HS-27A (cell line): Measurements from ENCODE around the gene PDIA6.

Experiments used
- DNase-seq: peaks from one replicate; pipeline ENCODE4 v3.0.0-alpha.2; 2012; ENCODE audit warnings: low read depth, missing footprints

Gene PDIA6

GRCh38 chr2:10764096-10764785 lies 48.3 kb downstream of the PDIA6 start:
- no peak for DNase-seq

- no peak for DNase-seq
Observed at GRCh38 chr2:10763461-10763800, 49.2 kb downstream of the PDIA6 start.

- DNase-seq: no peak
Observed at GRCh38 chr2:10762651-10763460, 49.7 kb downstream of the PDIA6 start.

- no peak for DNase-seq
Observed at GRCh38 chr2:10761591-10761990, 51.0 kb downstream of the PDIA6 start.

- no peak for DNase-seq
Observed at GRCh38 chr2:10760794-10761504, 51.6 kb downstream of the PDIA6 start.

GRCh38 chr2:10759151-10759714 lies 53.4 kb downstream of the PDIA6 start:
- no peak for DNase-seq

- DNase-seq: no peak
Observed at GRCh38 chr2:10757814-10758286, 54.7 kb downstream of the PDIA6 start.

- no peak for DNase-seq
Observed at GRCh38 chr2:10755621-10756020, 57.0 kb downstream of the PDIA6 start.

GRCh38 chr2:10753876-10754275 lies 58.7 kb downstream of the PDIA6 start:
- no peak for DNase-seq

- DNase-seq: no peak
Observed at GRCh38 chr2:10753156-10753555, 59.4 kb downstream of the PDIA6 start.

- no peak for DNase-seq
Observed at GRCh38 chr2:10752236-10752635, 60.3 kb downstream of the PDIA6 start.

- DNase-seq: no peak
Observed at GRCh38 chr2:10750610-10751009, 62.0 kb downstream of the PDIA6 start.

- DNase-seq: no peak
Observed at GRCh38 chr2:10742666-10743065, 69.9 kb downstream of the PDIA6 start.

GRCh38 chr2:10741139-10741538 lies 71.4 kb downstream of the PDIA6 start:
- no peak for DNase-seq

GRCh38 chr2:10740226-10740625 lies 72.4 kb downstream of the PDIA6 start:
- DNase-seq: no peak

- DNase-seq: no peak
Observed at GRCh38 chr2:10738192-10738591, 74.4 kb downstream of the PDIA6 start.

- DNase-seq: no peak
Observed at GRCh38 chr2:10733980-10734379, 78.6 kb downstream of the PDIA6 start.

- DNase-seq: no peak
Observed at GRCh38 chr2:10733566-10733925, 79.0 kb downstream of the PDIA6 start.
